ENCODE results near the gene SNAPC2. TPM values are rescaled to one million over a fixed set of nuclear protein-coding genes. Genes with fewer than 3 reads are reported as not detected.
A peak's percentile ranks its signal among the peaks of the same experiment; 100 is the strongest.

SNAPC2 gene
- polyA plus RNA-seq, 4 donors = 12.4 to 17.3 (median 16.4) TPM

GRCh38 chr19:7895565-7895964 lies 24.6 kb upstream of the SNAPC2 start:
- H3K27ac ChIP-seq (ENCODE audit: low read depth in 1 of 3, low read length in 2 of 3) = no peak overlapping the region
- 79 to 86% (median 83%) methylated on average over 13 of the region's 13 CpGs for WGBS, 3 donors
- H3K36me3 ChIP-seq (ENCODE audit: control insufficient read depth in 3 of 3, insufficient read depth in 2 of 3, low read depth in 1 of 3, low read length in 3 of 3) = peaks cover 0 to 2% (median 0%) of the 10 kb centered on the region in 3 donors
- FAIRE-seq (no peak), DNase-seq (no peak)
- peaks cover 0 to 2% (median 0%) of the 10 kb centered on the region in 3 donors for H3K4me1 ChIP-seq (ENCODE audit: control insufficient read depth in 3 of 3, insufficient read depth in 2 of 3, low read depth in 1 of 3, low read length in 2 of 3)
- H3K9me3 ChIP-seq (ENCODE audit: control insufficient read depth in 2 of 2, insufficient read depth in 1 of 2, low read depth in 1 of 2, low read length in 1 of 2) = no peaks in the 10 kb centered on the region
- H3K27me3 ChIP-seq (ENCODE audit: control insufficient read depth in 3 of 3, insufficient read depth in 3 of 3, low read length in 3 of 3) = no peaks in the 10 kb centered on the region
- no peak overlapping the region for H3K4me3 ChIP-seq (ENCODE audit: low read depth in 1 of 3, low read length in 3 of 3)

- peak in 1 of 2 donors; percentile 44 for DNase-seq
- Histone ChIP-seq H3K27me3 (ENCODE audit: control insufficient read depth in 3 of 3, insufficient read depth in 3 of 3, low read length in 3 of 3) (no peaks in the 10 kb centered on the region), H3K27ac (ENCODE audit: low read depth in 1 of 3, low read length in 2 of 3) (no peak overlapping the region), H3K4me3 (ENCODE audit: low read depth in 1 of 3, low read length in 3 of 3) (no peak overlapping the region), H3K36me3 (ENCODE audit: control insufficient read depth in 3 of 3, insufficient read depth in 2 of 3, low read depth in 1 of 3, low read length in 3 of 3) (peaks cover 0 to 2% (median 0%) of the 10 kb centered on the region in 3 donors), H3K4me1 (ENCODE audit: control insufficient read depth in 3 of 3, insufficient read depth in 2 of 3, low read depth in 1 of 3, low read length in 2 of 3) (peaks cover 0 to 2% (median 0%) of the 10 kb centered on the region in 3 donors), H3K9me3 (ENCODE audit: control insufficient read depth in 2 of 2, insufficient read depth in 1 of 2, low read depth in 1 of 2, low read length in 1 of 2) (no peaks in the 10 kb centered on the region)
- 42 to 72% (median 50%) methylated on average over 11 of the region's 11 CpGs for WGBS, 3 donors
- FAIRE-seq = no peak
Measured at GRCh38 chr19:7897292-7897691, 22.8 kb upstream of the SNAPC2 start.

DNA sequence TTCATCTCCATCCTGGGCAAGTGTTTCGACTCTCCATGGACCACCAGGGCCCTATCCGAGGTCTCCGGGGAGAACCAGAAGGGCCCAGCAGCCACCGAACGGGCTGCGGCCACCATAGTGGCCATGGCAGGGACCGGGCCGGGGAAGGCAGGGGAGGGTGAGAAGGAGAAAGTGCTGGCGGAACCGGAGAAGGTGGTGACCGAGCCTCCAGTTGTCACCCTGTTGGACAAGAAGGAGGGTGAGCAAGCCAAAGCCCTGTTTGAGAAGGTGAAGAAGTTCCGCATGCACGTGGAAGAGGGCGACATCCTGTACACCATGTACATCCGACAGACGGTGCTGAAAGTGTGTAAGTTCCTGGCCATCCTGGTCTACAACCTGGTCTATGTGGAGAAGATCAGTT lies 21.2 kb upstream of the SNAPC2 start:
- 91 to 96% (median 94%) methylated on average over 16 of the region's 16 CpGs for WGBS, 3 donors
- H3K9me3 ChIP-seq (ENCODE audit: control insufficient read depth in 2 of 2, insufficient read depth in 1 of 2, low read depth in 1 of 2, low read length in 1 of 2) = no peaks in the 10 kb centered on the region
- H3K27me3 ChIP-seq (ENCODE audit: control insufficient read depth in 3 of 3, insufficient read depth in 3 of 3, low read length in 3 of 3) = no peaks in the 10 kb centered on the region
- H3K27ac ChIP-seq (ENCODE audit: low read depth in 1 of 3, low read length in 2 of 3) = no peak overlapping the region
- FAIRE-seq (no peak), DNase-seq (no peak)
- peaks cover 0 to 2% (median 0%) of the 10 kb centered on the region in 3 donors for H3K36me3 ChIP-seq (ENCODE audit: control insufficient read depth in 3 of 3, insufficient read depth in 2 of 3, low read depth in 1 of 3, low read length in 3 of 3)
- no peak overlapping the region for H3K4me3 ChIP-seq (ENCODE audit: low read depth in 1 of 3, low read length in 3 of 3)
- peaks cover 0 to 11% (median 4%) of the 10 kb centered on the region in 3 donors for H3K4me1 ChIP-seq (ENCODE audit: control insufficient read depth in 3 of 3, insufficient read depth in 2 of 3, low read depth in 1 of 3, low read length in 2 of 3)

- H3K27me3 ChIP-seq (ENCODE audit: control insufficient read depth in 3 of 3, insufficient read depth in 3 of 3, low read length in 3 of 3) = no peaks in the 10 kb centered on the region
- FAIRE-seq (no peak), DNase-seq (no peak)
- no peak overlapping the region for H3K4me3 ChIP-seq (ENCODE audit: low read depth in 1 of 3, low read length in 3 of 3)
- H3K27ac ChIP-seq (ENCODE audit: low read depth in 1 of 3, low read length in 2 of 3) = no peak overlapping the region
- H3K4me1 ChIP-seq (ENCODE audit: control insufficient read depth in 3 of 3, insufficient read depth in 2 of 3, low read depth in 1 of 3, low read length in 2 of 3) = peaks cover 0 to 17% (median 4%) of the 10 kb centered on the region in 3 donors
- peaks cover 0 to 7% (median 0%) of the 10 kb centered on the region in 3 donors for H3K36me3 ChIP-seq (ENCODE audit: control insufficient read depth in 3 of 3, insufficient read depth in 2 of 3, low read depth in 1 of 3, low read length in 3 of 3)
- WGBS, 3 donors = 89 to 92% (median 91%) methylated on average over 32 to 34 of the region's 34 CpGs
- H3K9me3 ChIP-seq (ENCODE audit: control insufficient read depth in 2 of 2, insufficient read depth in 1 of 2, low read depth in 1 of 2, low read length in 1 of 2) = no peaks in the 10 kb centered on the region
Measured at GRCh38 chr19:7899751-7900378, 20.3 kb upstream of the SNAPC2 start.

DNA sequence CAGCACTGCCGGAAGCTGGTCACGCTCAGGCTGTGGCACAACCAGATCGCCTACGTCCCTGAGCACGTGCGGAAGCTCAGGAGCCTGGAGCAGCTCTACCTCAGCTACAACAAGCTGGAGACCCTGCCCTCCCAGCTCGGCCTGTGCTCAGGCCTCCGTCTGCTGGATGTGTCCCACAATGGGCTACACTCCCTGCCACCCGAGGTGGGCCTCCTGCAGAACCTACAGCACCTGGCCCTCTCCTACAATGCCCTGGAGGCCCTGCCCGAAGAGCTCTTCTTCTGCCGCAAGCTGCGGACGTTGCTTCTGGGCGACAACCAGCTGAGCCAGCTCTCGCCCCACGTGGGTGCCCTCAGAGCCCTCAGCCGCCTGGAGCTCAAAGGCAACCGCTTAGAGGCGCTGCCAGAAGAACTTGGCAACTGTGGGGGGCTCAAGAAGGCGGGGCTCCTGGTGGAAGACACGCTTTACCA lies 19.7 kb upstream of the SNAPC2 start:
- no peaks in the 10 kb centered on the region for H3K27me3 ChIP-seq (ENCODE audit: control insufficient read depth in 3 of 3, insufficient read depth in 3 of 3, low read length in 3 of 3)
- peaks cover 0 to 22% (median 4%) of the 10 kb centered on the region in 3 donors for H3K4me1 ChIP-seq (ENCODE audit: control insufficient read depth in 3 of 3, insufficient read depth in 2 of 3, low read depth in 1 of 3, low read length in 2 of 3)
- H3K27ac ChIP-seq (ENCODE audit: low read depth in 1 of 3, low read length in 2 of 3) = no peak overlapping the region
- H3K36me3 ChIP-seq (ENCODE audit: control insufficient read depth in 3 of 3, insufficient read depth in 2 of 3, low read depth in 1 of 3, low read length in 3 of 3) = peaks cover 0 to 12% (median 0%) of the 10 kb centered on the region in 3 donors
- WGBS, 3 donors = 84 to 88% (median 85%) methylated on average over 21 of the region's 21 CpGs
- FAIRE-seq = no peak
- DNase-seq = no peak
- H3K4me3 ChIP-seq (ENCODE audit: low read depth in 1 of 3, low read length in 3 of 3) = no peak overlapping the region
- H3K9me3 ChIP-seq (ENCODE audit: control insufficient read depth in 2 of 2, insufficient read depth in 1 of 2, low read depth in 1 of 2, low read length in 1 of 2) = no peaks in the 10 kb centered on the region

DNA sequence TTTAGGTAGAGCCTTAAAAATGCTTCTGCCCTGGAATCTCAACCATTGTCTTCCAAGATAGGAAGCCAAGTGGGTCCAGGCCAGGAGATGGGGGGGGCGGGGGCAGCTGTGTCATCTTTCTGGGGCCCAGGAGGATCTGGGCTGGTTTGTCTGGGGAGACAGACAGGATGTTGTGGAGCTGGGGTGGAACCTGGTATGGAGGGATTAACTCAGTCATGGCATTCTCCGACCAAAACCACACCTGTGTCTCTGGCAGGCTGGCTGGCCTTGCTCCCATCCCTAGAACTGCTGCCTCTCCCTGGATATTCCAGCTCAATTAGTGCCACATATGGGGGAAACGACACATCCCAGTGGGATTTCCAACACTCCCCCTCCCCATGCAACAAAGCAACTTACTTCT lies 19.2 kb upstream of the SNAPC2 start:
- no peak for FAIRE-seq
- 67 to 86% (median 76%) methylated on average over 3 of the region's 3 CpGs for WGBS, 3 donors
- Histone ChIP-seq H3K4me1 (ENCODE audit: control insufficient read depth in 3 of 3, insufficient read depth in 2 of 3, low read depth in 1 of 3, low read length in 2 of 3) (peaks cover 0 to 24% (median 4%) of the 10 kb centered on the region in 3 donors), H3K9me3 (ENCODE audit: control insufficient read depth in 2 of 2, insufficient read depth in 1 of 2, low read depth in 1 of 2, low read length in 1 of 2) (no peaks in the 10 kb centered on the region), H3K36me3 (ENCODE audit: control insufficient read depth in 3 of 3, insufficient read depth in 2 of 3, low read depth in 1 of 3, low read length in 3 of 3) (peaks cover 0 to 17% (median 2%) of the 10 kb centered on the region in 3 donors), H3K27ac (ENCODE audit: low read depth in 1 of 3, low read length in 2 of 3) (no peak overlapping the region), H3K27me3 (ENCODE audit: control insufficient read depth in 3 of 3, insufficient read depth in 3 of 3, low read length in 3 of 3) (no peaks in the 10 kb centered on the region), H3K4me3 (ENCODE audit: low read depth in 1 of 3, low read length in 3 of 3) (no peak overlapping the region)
- DNase-seq = no peak

DNA sequence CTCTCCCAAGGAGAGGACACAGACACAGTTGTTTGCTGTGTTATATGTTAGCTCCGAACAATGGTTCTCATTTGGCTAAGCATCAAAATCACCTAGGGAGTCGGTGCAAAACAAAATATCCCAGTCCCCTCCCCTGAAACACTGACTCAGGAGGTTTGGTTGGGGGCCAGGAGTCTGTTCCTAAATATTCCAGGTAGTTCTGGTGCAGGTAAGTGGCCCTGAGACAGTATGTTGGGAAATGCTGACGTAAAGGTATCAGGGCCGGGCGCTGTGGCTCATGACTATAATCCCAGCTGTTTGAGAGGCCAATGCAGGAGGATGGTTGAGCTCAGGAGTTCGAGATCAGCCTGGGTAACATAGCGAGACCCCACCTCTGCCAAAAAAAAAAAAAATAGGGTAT lies 18.8 kb upstream of the SNAPC2 start:
- Histone ChIP-seq H3K27ac (ENCODE audit: low read depth in 1 of 3, low read length in 2 of 3) (no peak overlapping the region), H3K4me1 (ENCODE audit: control insufficient read depth in 3 of 3, insufficient read depth in 2 of 3, low read depth in 1 of 3, low read length in 2 of 3) (peaks cover 0 to 24% (median 4%) of the 10 kb centered on the region in 3 donors), H3K4me3 (ENCODE audit: low read depth in 1 of 3, low read length in 3 of 3) (no peak overlapping the region), H3K36me3 (ENCODE audit: control insufficient read depth in 3 of 3, insufficient read depth in 2 of 3, low read depth in 1 of 3, low read length in 3 of 3) (peaks cover 0 to 21% (median 2%) of the 10 kb centered on the region in 3 donors), H3K9me3 (ENCODE audit: control insufficient read depth in 2 of 2, insufficient read depth in 1 of 2, low read depth in 1 of 2, low read length in 1 of 2) (no peaks in the 10 kb centered on the region), H3K27me3 (ENCODE audit: control insufficient read depth in 3 of 3, insufficient read depth in 3 of 3, low read length in 3 of 3) (no peaks in the 10 kb centered on the region)
- DNase-seq = no peak
- 83 to 92% (median 92%) methylated on average over 7 of the region's 7 CpGs for WGBS, 3 donors
- no peak for FAIRE-seq

DNA sequence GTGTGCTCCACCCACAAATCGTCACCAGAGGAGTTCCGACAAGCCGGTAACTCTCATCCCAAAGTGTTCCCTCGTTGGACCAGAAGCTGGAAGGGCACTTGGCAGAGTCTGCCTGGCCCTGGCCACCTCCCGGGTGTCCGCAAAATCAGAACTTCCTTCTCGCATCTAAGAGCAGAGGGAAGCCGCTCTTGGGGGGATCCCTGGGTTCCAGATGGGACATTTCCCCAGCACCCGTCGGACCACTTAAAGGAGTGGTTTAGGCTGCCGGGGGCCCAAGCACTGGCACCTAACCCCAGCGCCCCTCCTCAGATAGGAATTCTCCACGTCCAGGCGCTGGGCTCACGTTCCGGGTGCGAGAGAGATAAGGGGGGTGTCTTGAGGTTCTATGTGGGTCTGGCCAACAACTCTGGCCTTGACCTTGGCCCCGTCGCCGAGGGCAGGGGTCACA lies 17.3 kb upstream of the SNAPC2 start:
- H3K4me3 ChIP-seq (ENCODE audit: low read depth in 1 of 3, low read length in 3 of 3) = peak overlapping the region; percentile 40 to 58 (median 57)
- FAIRE-seq = no peak
- H3K9me3 ChIP-seq (ENCODE audit: control insufficient read depth in 2 of 2, insufficient read depth in 1 of 2, low read depth in 1 of 2, low read length in 1 of 2) = no peaks in the 10 kb centered on the region
- peaks cover 0 to 24% (median 4%) of the 10 kb centered on the region in 3 donors for H3K4me1 ChIP-seq (ENCODE audit: control insufficient read depth in 3 of 3, insufficient read depth in 2 of 3, low read depth in 1 of 3, low read length in 2 of 3)
- DNase-seq = no peak
- H3K27ac ChIP-seq (ENCODE audit: low read depth in 1 of 3, low read length in 2 of 3) = peak overlapping the region; percentile 49 to 91 (median 78)
- H3K27me3 ChIP-seq (ENCODE audit: control insufficient read depth in 3 of 3, insufficient read depth in 3 of 3, low read length in 3 of 3) = no peaks in the 10 kb centered on the region
- peaks cover 0 to 31% (median 2%) of the 10 kb centered on the region in 3 donors for H3K36me3 ChIP-seq (ENCODE audit: control insufficient read depth in 3 of 3, insufficient read depth in 2 of 3, low read depth in 1 of 3, low read length in 3 of 3)
- WGBS, 3 donors = 4 to 14% (median 10%) methylated on average over 20 of the region's 20 CpGs
